GM12892 (cell line): ENCODE results near the gene MIOS.

Source experiments
- POLR2A ChIP-seq: IDR thresholded peaks from 2 replicates; pipeline ENCODE4 v1.6.1; 2011; ENCODE audit warnings: low read depth, low read length, control low read depth
- POLR2AphosphoS5 ChIP-seq: IDR thresholded peaks from 2 replicates; pipeline ENCODE4 v1.6.1; 2011; ENCODE audit warnings: low read depth, low read length, control low read depth
- TAF1 ChIP-seq: IDR thresholded peaks from 2 replicates; pipeline ENCODE4 v1.6.1; 2011; ENCODE audit warnings: low read depth, mild to moderate bottlenecking, control low read depth, low read length, borderline replicate concordance

DNA sequence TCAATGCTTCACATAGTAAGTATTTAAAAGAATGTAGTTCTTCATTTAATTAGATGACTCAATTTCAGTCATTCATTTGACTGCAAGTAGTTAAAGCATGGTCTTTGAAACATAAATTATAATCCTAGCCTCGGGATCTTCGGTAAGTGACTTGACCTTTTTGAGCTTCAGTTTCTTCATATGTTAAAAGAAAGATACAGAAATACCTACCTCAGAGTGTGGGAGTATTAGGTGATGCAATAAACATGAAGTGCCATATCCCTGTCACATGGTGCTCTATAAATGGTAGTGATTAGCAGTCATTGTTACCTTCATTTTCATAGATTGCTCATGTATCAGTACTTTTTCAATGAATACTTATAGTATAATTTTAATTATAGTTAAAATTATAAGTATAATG is 42.6 kb downstream of the MIOS start:
- TF ChIP-seq POLR2A (no peak), POLR2AphosphoS5 (no peak), TAF1 (no peak)
